Gastrocnemius medialis (tissue), 4 donors: ENCODE measurements around the gene KRTAP9-6.
"Not testable (repeated sequence)": the region's sequence is repeated elsewhere in the genome, so short reads cannot be mapped to it uniquely, and the experiment has no call there.

Experiments used
- CTCF ChIP-seq, 5 experiments: fragments of 450-650 bp in 3 of 5; fragments of 200-600 bp in 2 of 5; sonication (generic) in 2 of 5; IDR thresholded peaks in 4 of 5; conservative IDR thresholded peaks in 1 of 5; 1 replicate in 4 of 5; 2 replicates in 1 of 5; pipeline ENCODE4 v1.5.1; 2016 to 2019; ENCODE audit warnings: antibody characterized with exemption in 5 of 5, mild to moderate bottlenecking in 3 of 5, moderate library complexity in 3 of 5
- POLR2A ChIP-seq, 2 donors: fragments of 450-650 bp; IDR thresholded peaks; one replicate each; pipeline ENCODE4 v1.6.1; 2017; ENCODE audit warnings: antibody characterized with exemption in 2 of 2, mild to moderate bottlenecking in 2 of 2, moderate library complexity in 2 of 2

GRCh38 chr17:41232399-41233105 lies 32.6 kb upstream of the KRTAP9-6 start, which contains the start of gene KRTAP9-3:
- not testable (repeated sequence) for TF ChIP-seq CTCF (IDR thresholded peaks at IDR 0.05 in 4 of 5, conservative IDR thresholded peaks at IDR 0.05 in 1 of 5); POLR2A (IDR thresholded peaks at IDR 0.05)
